Measurements from ENCODE around the gene GRAP.
"Not testable (repeated sequence)": the region's sequence is repeated elsewhere in the genome, so short reads cannot be mapped to it uniquely, and the experiment has no call there.

The GRAP gene

GRCh38 chr17:19046782-19047375, at the start of gene GRAP:
GRAP (minus strand) TSS chr17:19046957; CDS start chr17:19046926, 31 bp downstream.
- not testable (repeated sequence) for DNase-seq

DNA sequence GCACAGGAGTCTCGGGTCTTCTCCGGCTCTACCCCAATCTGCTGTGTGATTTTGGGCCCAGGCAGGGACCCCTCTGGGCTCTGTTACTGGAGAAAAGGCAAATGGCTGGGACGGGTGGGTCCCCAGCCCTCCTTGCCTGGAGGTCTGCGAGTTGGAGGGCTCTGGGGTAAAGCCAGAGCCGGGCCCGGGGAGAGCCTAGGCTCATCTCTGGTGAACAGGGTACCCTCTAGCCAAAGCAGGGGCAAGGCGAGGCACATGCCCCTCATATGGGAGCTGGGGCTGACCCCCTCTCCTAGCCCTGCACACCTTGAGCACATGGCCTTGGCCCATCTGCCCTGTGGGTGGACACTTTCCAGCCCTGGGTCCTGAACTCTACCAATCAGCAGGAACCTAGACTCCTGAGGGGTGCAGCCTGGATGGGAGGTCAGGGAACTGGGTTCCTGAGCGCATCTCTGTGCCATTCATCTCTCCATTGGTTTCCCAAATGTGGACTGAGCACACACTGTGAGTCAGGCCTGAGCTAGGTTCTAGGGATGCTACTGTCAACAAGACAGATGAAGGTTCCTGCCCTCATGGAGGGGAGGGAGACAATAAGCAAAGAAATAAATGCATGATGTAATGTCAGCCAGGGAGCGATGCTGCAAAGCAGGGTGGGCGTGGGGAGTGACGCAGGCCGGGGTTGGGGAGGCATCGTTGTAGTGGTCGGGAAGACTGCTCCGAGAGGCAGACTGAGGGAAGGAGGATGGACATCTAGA, 47.1 kb upstream of the GRAP start:
- DNase-seq: not testable (repeated sequence)

DNA sequence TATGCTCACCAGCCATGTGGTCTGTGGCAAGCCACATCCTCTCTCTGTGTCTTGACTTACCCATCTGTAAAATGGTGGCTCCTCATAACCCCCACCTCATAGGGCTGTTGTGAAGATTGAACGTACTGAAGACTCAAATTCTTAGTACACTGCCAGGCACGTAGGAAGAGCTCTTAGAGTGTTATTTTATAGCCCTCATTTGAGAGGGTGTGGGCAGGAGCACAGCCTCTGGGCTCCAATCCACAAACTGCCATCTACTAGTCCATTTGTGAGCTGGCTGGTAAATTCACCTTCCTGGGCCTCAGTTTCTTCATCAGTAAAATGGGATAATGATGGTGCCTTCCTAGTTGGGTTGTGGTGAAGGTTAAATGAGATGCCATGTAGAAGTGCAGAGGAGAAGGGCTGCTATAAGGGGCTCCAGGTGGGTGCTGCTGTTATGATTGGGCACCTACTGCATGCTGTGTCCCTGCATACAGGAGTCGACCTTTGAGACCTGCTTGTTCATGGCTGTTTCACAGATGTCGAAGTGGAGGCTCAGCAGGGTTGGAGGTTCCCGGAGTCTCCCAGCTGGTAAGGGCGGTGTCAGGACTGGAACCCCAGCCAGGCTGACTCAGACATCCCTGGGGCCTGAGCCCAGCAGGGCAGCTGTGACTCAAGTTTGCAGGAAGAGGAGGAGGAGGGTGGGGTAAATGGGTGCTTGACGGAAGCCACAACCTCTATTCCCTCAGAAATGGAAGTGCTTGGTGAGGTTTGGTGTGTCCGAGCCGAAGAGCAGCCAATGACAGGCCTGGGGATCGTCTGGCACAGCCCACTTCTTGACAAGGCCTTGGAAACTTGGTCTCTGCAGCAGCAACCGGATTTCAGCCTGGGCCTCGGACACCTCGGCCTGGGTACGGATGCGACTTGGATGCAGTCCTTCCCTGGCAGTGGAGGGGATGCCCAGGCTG, 46.3 kb upstream of the GRAP start:
- not testable (repeated sequence) for DNase-seq

DNA sequence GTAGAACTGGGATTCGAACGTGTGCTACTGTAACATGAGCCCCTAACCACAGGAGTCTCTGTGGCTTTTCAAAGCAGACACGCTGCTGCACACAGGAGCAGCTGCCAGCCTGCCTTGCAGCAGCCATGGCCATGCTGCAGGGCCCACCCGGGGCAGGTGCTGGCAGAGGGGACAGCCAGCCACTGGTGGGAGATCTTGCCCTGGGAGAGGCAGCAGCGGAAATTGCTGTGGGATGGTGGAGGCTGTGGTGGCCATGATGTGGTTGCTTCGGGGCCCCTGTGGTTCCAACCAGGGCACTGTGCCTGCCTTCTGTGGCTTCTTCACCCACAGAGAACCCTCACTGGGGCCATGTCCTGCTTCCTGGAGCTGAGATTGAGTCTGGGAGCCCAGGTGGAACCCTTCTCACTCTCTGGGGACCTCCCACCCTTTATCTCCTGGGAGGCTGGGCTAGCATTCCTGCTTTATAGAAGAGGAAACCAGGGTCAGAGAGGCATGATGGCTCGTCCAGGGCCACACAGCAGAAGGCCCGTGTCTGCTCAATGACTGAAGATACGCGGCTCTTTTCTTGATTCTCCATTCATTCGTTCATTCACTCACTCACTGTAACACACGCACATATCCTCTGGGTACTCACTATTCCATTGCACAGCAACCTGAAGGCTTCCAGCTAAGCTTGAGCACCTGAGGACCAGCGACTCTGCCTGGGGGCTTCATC, 43.5 kb upstream of the GRAP start:
- not testable (repeated sequence) for DNase-seq

DNA sequence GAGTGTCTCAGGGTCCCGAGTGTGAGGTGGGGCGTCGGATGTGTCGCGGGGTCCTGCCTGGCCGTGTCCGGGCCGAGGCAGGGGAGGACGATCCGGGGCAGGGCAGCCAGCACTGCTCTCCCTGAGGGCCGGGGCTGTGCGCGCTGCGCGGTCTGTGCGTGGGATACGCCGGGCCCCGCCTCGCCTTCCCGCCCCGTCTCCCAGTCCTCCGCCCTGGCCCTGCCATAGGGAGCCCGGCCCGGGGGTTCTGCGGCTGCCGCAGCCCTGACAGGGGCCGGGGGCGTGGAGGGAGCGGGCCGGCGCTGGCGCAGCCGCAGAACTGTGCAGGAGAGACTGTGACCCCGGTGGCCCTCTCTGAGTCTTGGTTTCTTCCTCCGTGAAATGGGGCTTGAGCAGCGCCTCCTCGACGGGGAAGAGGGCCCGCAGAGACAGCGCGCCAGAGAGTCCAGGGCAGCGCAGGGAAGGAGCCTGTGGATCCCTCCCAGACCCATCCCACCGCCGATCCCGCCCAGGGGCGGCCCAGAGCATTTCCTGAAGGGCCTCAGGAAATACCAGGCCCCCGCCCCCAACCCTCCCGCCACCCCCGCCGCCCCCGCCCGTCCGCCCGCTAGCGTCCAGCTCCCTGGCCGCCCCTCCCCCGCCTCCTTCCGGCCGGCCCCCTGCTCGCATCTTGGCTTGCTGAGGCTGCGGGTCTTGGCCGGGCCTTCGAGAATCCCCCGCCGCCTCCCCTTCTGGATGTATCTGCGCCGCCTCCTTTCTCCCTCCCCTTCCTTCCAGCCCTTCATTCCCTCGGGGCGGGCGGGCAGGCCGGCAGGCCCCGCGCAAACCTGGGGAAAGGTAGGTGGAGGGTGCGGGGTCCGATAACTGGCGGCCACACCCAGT, 42.3 kb upstream of the GRAP start:
- DNase-seq: not testable (repeated sequence)

DNA sequence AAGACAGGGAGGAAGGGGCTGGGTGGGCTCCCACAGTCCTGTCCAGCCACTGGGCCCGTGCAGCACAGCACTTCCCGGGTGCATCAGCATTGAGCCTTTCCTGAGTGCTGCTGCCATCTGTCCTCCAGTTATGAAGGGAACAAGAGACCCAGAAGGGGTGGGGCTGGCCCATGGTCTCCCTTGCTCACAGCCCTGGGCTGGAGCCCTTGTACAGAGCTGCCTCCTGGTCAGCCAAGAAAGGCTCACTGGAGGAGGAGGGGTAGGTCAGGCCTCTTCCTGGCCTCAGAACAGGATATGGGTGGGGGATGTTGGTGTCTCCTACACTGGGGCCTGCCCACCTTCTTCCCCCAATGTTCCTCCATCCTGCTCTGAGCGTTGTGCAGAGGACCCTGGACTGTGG, 30.6 kb upstream of the GRAP start:
- not testable (repeated sequence) for DNase-seq

DNA sequence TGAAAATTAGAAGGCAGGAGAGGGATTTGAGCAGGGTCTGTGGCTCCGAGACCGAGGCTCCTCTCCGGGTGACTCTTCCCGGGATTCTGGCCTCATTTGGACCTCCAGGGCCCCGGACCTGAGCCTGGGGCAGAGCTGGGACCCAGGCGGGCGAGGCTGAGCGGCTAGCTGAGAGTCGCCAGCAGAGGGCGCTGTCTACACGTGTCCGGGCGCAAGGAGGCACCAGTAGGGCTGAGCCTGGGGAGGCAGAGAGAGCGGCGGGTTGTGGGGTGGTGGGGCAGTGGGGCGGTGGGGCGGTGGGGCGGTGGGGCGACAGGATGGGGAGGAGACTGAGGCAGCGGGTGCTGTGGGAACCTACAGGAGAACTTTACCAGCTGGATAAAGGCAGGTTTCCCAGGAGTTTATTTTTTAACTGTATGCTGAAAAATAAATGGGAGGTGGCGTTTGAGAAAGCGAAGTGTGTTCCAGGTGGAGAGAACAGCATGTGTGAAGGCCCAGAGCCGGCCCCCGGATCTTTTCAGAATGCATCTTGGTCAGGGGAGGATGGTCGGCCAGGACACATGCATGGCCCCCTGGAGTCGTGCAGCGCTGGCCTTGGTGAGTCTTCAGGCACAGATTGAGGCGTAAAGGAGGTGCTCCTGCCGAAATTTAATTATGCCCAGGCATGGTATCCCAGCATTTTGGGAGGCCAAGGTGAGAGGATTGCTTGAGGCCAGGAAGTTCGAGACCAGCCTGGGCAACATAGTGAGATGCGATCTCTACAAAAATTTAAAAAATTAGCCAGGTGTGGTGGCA, 29.8 kb upstream of the GRAP start:
- not testable (repeated sequence) for DNase-seq

DNA sequence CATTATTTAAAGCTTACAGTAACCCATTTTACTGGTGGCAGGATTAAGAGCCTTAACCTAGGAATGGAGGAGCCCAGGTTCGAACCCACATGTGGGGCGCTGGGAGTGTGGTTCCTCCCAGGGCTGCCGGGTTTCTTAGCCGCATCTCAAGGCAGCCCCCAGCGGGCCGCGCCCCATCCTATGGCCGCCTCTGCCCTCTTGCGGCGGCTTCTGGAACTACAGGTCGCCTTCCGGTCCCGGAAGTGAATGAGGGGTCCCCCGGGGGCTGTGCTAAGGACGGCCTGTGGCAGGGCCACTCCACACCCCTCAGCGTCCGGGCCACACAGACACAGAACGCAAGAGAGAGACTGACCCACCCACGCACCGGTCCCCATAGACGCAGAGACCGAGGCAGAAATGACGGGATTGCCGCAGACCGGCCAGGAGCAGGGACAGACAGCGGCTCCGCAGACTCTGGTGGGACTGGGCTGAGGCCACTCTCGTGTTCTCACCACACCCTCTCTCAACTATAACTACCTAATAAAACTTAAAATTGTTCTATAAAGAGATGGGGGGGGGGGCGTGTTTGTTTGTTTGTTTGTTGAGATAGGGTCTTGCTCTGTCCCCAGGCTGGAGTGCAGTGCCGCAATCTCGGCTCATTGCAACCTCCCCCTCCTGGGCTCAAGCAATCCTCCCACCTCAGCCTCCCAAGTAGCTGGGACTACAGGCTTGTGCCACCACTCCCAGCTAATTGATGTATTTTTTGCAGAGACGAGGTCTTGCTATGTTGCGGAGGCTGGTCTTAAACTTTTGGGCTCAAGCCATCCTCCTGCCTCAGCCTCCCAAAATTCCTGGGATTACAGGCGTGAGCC, 23.8 kb upstream of the GRAP start:
- DNase-seq: not testable (repeated sequence)

- DNase-seq: not testable (repeated sequence)
These were observed 17.6 kb upstream of the GRAP start for GRCh38 chr17:19064378-19064777.

- not testable (repeated sequence) for DNase-seq
These were observed 16.7 kb upstream of the GRAP start for GRCh38 chr17:19063326-19063956.

- not testable (repeated sequence) for DNase-seq
These were observed 16.1 kb upstream of the GRAP start for GRCh38 chr17:19062718-19063325.

DNA sequence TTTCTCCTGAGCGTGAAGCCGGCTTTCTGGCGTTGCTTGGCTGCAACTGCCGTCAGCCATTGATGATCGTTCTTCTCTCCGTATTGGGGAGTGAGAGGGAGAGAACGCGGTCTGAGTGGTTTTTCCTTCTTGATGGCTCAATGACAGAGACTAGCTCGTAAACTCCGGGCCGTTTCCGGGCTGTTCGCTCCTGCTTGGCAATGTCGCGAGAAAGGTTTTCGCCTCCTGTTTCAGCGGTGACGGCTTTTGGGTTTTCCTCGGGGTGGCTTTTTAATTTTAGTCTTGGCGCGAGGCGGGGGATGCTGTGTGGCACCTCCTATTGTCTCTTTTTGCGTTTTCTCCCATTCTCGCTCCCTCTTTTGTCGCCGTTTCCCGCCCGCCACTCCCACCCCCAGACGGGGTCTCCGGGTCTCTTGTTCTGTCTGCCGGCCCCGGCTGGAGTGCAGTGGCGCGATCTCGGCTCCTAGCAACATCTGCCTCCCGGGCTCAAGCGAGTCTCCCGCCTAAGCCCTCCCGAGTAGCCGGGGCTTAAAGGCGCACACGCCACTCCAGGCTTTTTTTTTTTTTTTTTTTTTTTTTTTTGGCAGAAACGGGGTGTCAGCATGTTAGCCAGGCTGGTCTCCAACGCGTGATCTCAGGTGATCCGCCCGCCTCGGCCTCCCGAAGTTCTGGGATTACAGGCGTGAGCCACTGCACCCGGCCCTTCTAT, 15.4 kb upstream of the GRAP start:
- not testable (repeated sequence) for DNase-seq

- DNase-seq: not testable (repeated sequence)
These were observed 8.7 kb upstream of the GRAP start for GRCh38 chr17:19055447-19055846.

DNA sequence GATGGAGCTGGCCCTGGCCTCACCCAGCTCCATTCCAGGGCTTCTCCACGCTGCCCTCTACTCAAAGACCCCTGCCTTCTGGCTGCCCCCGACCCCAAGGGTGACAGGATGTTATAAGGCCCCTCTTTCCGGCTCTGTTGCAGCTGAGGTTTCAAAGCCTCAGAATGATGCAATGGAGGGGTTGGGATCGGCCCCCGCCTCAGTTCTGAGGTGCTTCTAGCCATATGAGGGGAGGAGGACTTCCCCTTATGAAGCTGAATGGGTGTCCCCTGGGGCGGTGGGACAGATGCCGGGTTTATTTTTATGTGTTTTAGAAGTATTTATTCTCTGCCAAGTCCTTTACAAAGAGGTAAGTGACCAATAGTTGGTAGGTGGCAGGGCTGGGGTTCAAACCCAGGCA, 2.1 kb upstream of the GRAP start:
- DNase-seq: not testable (repeated sequence)

GRCh38 chr17:19047510-19047909, 753 bp upstream of the GRAP start:
- not testable (repeated sequence) for DNase-seq

GRCh38 chr17:19044643-19045042, 2.1 kb downstream of the GRAP start:
- not testable (repeated sequence) for DNase-seq

DNA sequence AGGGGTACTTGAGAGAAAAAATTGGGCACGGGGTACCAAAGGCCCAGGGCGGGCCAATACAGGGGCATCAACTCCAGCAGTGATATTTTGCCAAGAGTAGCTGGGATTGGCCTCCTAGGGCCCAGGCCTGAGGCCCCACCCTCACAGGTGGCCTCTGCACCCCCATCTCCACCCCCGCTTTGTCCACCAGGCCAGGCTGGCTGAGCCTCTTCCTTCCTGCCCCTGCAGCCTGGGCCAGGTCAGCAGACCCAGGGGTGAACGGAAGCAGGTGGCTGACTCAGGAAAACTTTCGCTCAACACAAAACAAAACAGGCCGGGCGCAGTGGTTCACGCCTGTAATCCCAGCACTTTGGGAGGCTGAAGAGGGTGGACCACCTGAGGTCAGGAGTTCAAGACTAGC, 3.7 kb downstream of the GRAP start:
- not testable (repeated sequence) for DNase-seq

DNA sequence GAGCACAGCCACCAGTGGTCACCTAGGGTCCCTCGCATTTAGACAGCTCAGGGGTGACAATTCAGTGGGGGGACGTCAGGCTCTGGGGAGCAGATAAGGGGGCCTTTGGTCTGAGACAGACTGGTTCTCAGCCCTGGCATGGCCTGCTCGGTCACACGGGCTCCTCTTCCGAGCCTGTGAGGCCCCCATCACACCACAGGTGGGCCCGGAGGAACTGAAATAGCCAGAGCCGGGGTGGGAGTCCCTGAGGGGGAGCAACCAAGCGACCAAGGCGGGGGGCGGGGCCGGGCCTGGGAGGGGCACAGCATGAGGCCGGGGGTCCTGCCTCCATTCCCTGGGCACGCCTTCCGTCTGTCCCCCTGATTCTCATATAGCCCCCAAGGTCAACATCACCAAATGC, 4.4 kb downstream of the GRAP start:
- DNase-seq: not testable (repeated sequence)

Data from OCI-M1 (cell line).